Smooth muscle cell (in vitro differentiated cells): ENCODE measurements around the gene F8. TPM values are rescaled to one million over a fixed set of nuclear protein-coding genes. Genes with fewer than 3 reads are reported as not detected.

Source experiments
- DNase-seq: peaks from one replicate; lab custom pipeline; 2025; ENCODE audit not compliant: unreplicated experiment; lab: John Stamatoyannopoulos, UW
- H2AFZ ChIP-seq: fragments of 200-600 bp; sonication (generic); 2 replicates; pipeline ENCODE4 v1.6.0; 2016; ENCODE audit warnings: antibody characterized with exemption, low read depth, mild to moderate bottlenecking
- H3F3A ChIP-seq: fragments of 200-600 bp; sonication (generic); 2 replicates; pipeline ENCODE4 v1.6.0; 2017; ENCODE audit warnings: antibody characterized with exemption, low read depth
- H3K27ac ChIP-seq: fragments of 200-600 bp; sonication (generic); 2 replicates; pipeline ENCODE4 v1.5.1; 2016; ENCODE audit warnings: low read depth, mild to moderate bottlenecking
- H3K27me3 ChIP-seq: fragments of 200-600 bp; sonication (generic); 2 replicates; pipeline ENCODE4 v1.6.1; 2016; ENCODE audit warnings: low read depth, mild to moderate bottlenecking
- H3K36me3 ChIP-seq: fragments of 200-600 bp; sonication (generic); 2 replicates; pipeline ENCODE4 v1.5.1; 2016; ENCODE audit warnings: low read depth
- H3K4me1 ChIP-seq: fragments of 200-600 bp; sonication (generic); 2 replicates; pipeline ENCODE4 v1.5.1; 2016; ENCODE audit warnings: low read depth
- H3K4me2 ChIP-seq: fragments of 200-600 bp; sonication (generic); 2 replicates; pipeline ENCODE4 v1.6.0; 2016; ENCODE audit warnings: mild to moderate bottlenecking
- H3K4me3 ChIP-seq: fragments of 200-600 bp; sonication (generic); 2 replicates; pipeline ENCODE4 v1.5.1; 2016; ENCODE audit warnings: mild to moderate bottlenecking
- H3K79me2 ChIP-seq: fragments of 200-600 bp; sonication (generic); 2 replicates; pipeline ENCODE4 v1.6.0; 2016; ENCODE audit warnings: low read depth, mild to moderate bottlenecking
- H3K9ac ChIP-seq: fragments of 200-600 bp; sonication (generic); 2 replicates; pipeline ENCODE4 v1.6.0; 2016; ENCODE audit warnings: low read depth
- H3K9me3 ChIP-seq: fragments of 200-600 bp; sonication (generic); replicated peaks from 2 replicates; pipeline ENCODE4 v1.5.1; 2016; ENCODE audit warnings: low read depth
- H4K20me1 ChIP-seq: fragments of 200-600 bp; sonication (generic); 2 replicates; pipeline ENCODE4 v1.6.0; 2016; ENCODE audit warnings: low read depth
- WGBS: methylation state at CpG from one replicate; pipeline ENCODE4 v1.1.7; 2016; ENCODE audit warnings: low lambda C conversion rate; 5-methylcytosine and 5-hydroxymethylcytosine counted together
- polyA plus RNA-seq: library from polyadenylated mRNA; unstranded; fragments of >200 nt; fragmentation: Nextera tagmentation; extraction: Ambion mirVana; gene quantifications from 2 replicates; pipeline ENCODE4 v1.2.1, GENCODE V29; 2016
- total RNA-seq: library from RNA; depleted of rRNA; stranded (reverse); fragments of >200 nt; gene quantifications from 2 replicates; pipeline ENCODE4 v1.2.3, GENCODE V29; 2014
- TF ChIP-seq, protein P1 (sequence below): fragments of 200-600 bp; sonication (generic); IDR thresholded peaks from 2 replicates; pipeline ENCODE4 v1.5.1; 2017; ENCODE audit warnings: borderline replicate concordance, mild to moderate bottlenecking, antibody characterized with exemption; ENCODE audit not compliant: insufficient read depth, poor library complexity, severe bottlenecking

Gene F8
- total and polyA plus RNA-seq, 2 experiments from 2014 or later, result 1.9 to 3.3 TPM

DNA sequence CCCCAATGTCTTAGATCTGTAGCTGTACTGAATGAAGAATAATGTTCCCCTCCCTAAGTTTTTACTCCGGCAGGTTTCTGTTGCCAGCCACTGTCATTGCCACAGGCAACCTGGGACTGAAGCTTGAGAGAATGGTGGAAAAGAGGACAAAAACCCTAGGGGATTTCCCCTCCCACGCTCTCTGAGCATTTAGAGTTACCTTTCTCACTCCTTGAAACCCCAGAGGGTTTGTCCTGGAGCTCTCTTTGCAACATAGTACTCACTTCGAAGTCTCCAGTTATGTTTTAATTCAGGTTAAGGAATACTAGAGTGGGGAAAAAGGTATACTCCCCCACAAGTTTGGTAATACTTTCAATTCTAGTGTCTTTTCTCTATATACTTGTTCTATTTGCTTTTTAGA, 31.5 kb downstream of the F8 start:
- no peak overlapping the region for H3K27ac ChIP-seq
- H3K4me1 ChIP-seq, result no peaks in the 10 kb centered on the region
- 71% methylated on average over 3 of the region's 3 CpGs for WGBS
- TF ChIP-seq, protein P1, sequence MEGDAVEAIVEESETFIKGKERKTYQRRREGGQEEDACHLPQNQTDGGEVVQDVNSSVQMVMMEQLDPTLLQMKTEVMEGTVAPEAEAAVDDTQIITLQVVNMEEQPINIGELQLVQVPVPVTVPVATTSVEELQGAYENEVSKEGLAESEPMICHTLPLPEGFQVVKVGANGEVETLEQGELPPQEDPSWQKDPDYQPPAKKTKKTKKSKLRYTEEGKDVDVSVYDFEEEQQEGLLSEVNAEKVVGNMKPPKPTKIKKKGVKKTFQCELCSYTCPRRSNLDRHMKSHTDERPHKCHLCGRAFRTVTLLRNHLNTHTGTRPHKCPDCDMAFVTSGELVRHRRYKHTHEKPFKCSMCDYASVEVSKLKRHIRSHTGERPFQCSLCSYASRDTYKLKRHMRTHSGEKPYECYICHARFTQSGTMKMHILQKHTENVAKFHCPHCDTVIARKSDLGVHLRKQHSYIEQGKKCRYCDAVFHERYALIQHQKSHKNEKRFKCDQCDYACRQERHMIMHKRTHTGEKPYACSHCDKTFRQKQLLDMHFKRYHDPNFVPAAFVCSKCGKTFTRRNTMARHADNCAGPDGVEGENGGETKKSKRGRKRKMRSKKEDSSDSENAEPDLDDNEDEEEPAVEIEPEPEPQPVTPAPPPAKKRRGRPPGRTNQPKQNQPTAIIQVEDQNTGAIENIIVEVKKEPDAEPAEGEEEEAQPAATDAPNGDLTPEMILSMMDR, result no peak
- no peaks in the 10 kb centered on the region for H3K79me2 ChIP-seq
- no peak overlapping the region for H3K4me3 ChIP-seq
- no peak overlapping the region for H3K9ac ChIP-seq
- no peaks in the 10 kb centered on the region for H3K9me3 ChIP-seq
- H3K36me3 ChIP-seq, result no peaks in the 10 kb centered on the region
- no peak overlapping the region for H3K4me2 ChIP-seq
- H3K27me3 ChIP-seq, result no peaks in the 10 kb centered on the region
- no peak for DNase-seq
- H4K20me1 ChIP-seq, result no peaks in the 10 kb centered on the region
- H2AFZ ChIP-seq, result no peak overlapping the region
- H3F3A ChIP-seq, result no peaks in the 10 kb centered on the region

DNA sequence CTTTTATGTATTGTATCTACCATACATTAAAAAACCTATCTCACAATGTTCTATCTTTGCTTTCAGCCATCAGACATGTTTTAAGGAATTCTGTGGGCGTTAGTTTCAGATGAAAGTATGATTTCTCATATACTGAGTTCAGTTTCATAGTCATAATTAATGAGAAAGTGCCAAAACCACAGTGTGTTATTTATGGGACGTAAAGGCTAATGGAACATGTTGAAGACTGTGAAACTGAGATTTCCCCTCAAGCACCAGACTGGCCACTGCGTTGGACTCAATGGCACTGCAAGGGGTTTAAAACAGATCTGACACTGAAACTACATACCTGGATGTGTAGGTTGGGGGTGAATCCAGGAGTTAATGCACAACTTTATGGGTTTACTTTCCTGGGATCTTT, 32.0 kb downstream of the F8 start:
- TF ChIP-seq, protein P1, result no peak
- Histone ChIP-seq H3K4me3 (no peak overlapping the region), H3K27me3 (no peaks in the 10 kb centered on the region), H2AFZ (no peak overlapping the region), H3K27ac (no peak overlapping the region), H3K9ac (no peak overlapping the region), H3K4me2 (no peak overlapping the region), H3K79me2 (no peaks in the 10 kb centered on the region), H4K20me1 (no peaks in the 10 kb centered on the region), H3K4me1 (no peaks in the 10 kb centered on the region), H3K36me3 (no peaks in the 10 kb centered on the region), H3K9me3 (no peaks in the 10 kb centered on the region), H3F3A (no peaks in the 10 kb centered on the region)
- 69% methylated on average over 3 of the region's 3 CpGs for WGBS
- no peak for DNase-seq

DNA sequence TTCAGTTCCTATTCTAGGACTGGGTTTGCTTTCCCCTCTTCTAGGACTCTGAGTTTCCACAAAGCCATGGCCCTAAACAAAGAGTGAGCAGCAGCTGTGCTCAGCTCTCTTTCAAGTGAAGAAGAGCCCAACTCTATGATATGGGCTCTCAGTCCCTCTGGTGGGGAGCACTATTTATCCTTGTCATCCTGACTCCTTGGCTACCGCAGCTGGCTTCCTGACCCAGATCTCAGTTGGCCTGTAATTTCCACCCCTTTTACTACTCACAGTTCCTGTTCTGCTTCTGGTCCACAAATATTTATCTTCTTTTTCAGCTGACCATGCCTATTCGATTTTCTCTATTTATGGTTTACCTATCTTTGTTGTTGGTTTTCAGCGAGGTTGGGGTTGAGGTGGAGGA, 33.8 kb downstream of the F8 start:
- Histone ChIP-seq H3K79me2 (no peaks in the 10 kb centered on the region), H3K4me2 (no peak overlapping the region), H2AFZ (no peak overlapping the region), H3K4me1 (no peaks in the 10 kb centered on the region), H3K36me3 (no peaks in the 10 kb centered on the region), H3F3A (no peaks in the 10 kb centered on the region), H3K9me3 (no peaks in the 10 kb centered on the region), H3K4me3 (no peak overlapping the region), H3K9ac (no peak overlapping the region), H4K20me1 (no peaks in the 10 kb centered on the region), H3K27me3 (no peaks in the 10 kb centered on the region), H3K27ac (no peak overlapping the region)
- 70% methylated on average over 3 of the region's 3 CpGs for WGBS
- no peak for DNase-seq
- TF ChIP-seq, protein P1, result no peak

DNA sequence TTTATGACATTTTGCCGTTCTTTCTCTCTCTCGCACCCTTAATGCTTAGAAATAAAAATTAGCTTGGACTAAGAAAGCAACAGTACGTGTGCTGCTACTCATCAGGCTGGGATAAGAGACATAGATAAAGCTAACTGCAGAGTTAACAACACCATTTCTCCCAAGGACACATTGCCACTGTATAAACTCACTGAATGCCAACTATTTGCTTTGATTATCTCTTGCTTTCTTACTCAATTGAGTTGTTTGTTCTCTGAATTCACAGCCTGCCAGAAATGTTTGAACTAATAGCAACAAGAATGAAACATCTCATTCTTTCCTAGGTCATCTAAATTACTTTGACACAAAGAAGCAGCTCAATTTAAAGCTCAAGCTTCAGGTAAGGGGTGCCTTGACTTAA, 34.6 kb downstream of the F8 start:
- H3F3A ChIP-seq, result no peaks in the 10 kb centered on the region
- TF ChIP-seq, protein P1, result no peak
- WGBS, result 50% methylated on average over 3 of the region's 3 CpGs

More for the DNA sequence above, 34.6 kb downstream of the F8 start:
- H3K27me3 ChIP-seq, result no peaks in the 10 kb centered on the region
- H3K9me3 ChIP-seq, result no peaks in the 10 kb centered on the region
- H3K4me3 ChIP-seq, result no peak overlapping the region
- H3K4me2 ChIP-seq, result no peak overlapping the region
- no peak overlapping the region for H3K27ac ChIP-seq
- H4K20me1 ChIP-seq, result no peaks in the 10 kb centered on the region
- no peaks in the 10 kb centered on the region for H3K79me2 ChIP-seq
- H3K4me1 ChIP-seq, result no peaks in the 10 kb centered on the region
- H2AFZ ChIP-seq, result no peak overlapping the region
- no peak overlapping the region for H3K9ac ChIP-seq
- no peak for DNase-seq
- H3K36me3 ChIP-seq, result no peaks in the 10 kb centered on the region
